HepG2 (cell line): ENCODE measurements around the gene COASY. TPM values are rescaled to one million over a fixed set of nuclear protein-coding genes. Genes with fewer than 3 reads are reported as not detected.
A peak's percentile ranks its signal among the peaks of the same experiment; 100 is the strongest.

Experiments
- CSRNP1 ChIP-seq: sonication (generic); formaldehyde crosslinking; IDR thresholded peaks from 2 replicates; pipeline ENCODE4 v1.8.1; 2023; ENCODE audit warnings: mild to moderate bottlenecking, missing genetic modification reagents
- DMTF1 ChIP-seq: sonication (generic); formaldehyde crosslinking; IDR thresholded peaks from 2 replicates; pipeline ENCODE4 v1.4.0; 2020; ENCODE audit warnings: mild to moderate bottlenecking, missing genetic modification reagents
- GMEB1 ChIP-seq: sonication (generic); formaldehyde crosslinking; IDR thresholded peaks from 2 replicates; pipeline ENCODE4 v1.5.1; 2020; ENCODE audit warnings: missing genetic modification reagents, mild to moderate bottlenecking, borderline replicate concordance
- GPBP1L1 ChIP-seq: sonication (generic); formaldehyde crosslinking; IDR thresholded peaks from 2 replicates; pipeline ENCODE4 v1.5.0; 2020; ENCODE audit warnings: mild to moderate bottlenecking, missing genetic modification reagents
- KLF12 ChIP-seq: sonication (generic); formaldehyde crosslinking; IDR thresholded peaks from 2 replicates; pipeline ENCODE4 v1.4.0; 2020; ENCODE audit warnings: missing genetic modification reagents, borderline replicate concordance
- KLF6 ChIP-seq: IDR thresholded peaks from 2 replicates; pipeline ENCODE4 v1.8.0; 2016; ENCODE audit warnings: missing biosample characterization, missing genetic modification reagents
- NFKBIZ ChIP-seq: IDR thresholded peaks from 2 replicates; pipeline ENCODE4 v1.6.1; 2018; ENCODE audit warnings: missing genetic modification reagents, missing compliant biosample characterization
- NR1H2 ChIP-seq: sonication (generic); formaldehyde crosslinking; IDR thresholded peaks from 2 replicates; pipeline ENCODE4 v1.8.1; 2022; ENCODE audit warnings: low read depth, missing genetic modification reagents, borderline replicate concordance
- PBX2 ChIP-seq: IDR thresholded peaks from 2 replicates; pipeline ENCODE4 v1.6.1; 2016; ENCODE audit warnings: control low read depth
- PRDM15 ChIP-seq: sonication (generic); formaldehyde crosslinking; IDR thresholded peaks from 2 replicates; pipeline ENCODE4 v1.4.0; 2020; ENCODE audit warnings: missing genetic modification reagents
- RBFOX2 ChIP-seq: fragments of 200-400 bp; formaldehyde crosslinking; IDR thresholded peaks from 2 replicates; pipeline ENCODE4 v1.6.1; 2017; ENCODE audit warnings: low read depth, mild to moderate bottlenecking, low read length
- REXO4 ChIP-seq: sonication (generic); formaldehyde crosslinking; IDR thresholded peaks from 2 replicates; pipeline ENCODE4 v1.8.0; 2022; ENCODE audit warnings: missing genetic modification reagents, mild to moderate bottlenecking, borderline replicate concordance
- ZNF124 ChIP-seq: sonication (generic); formaldehyde crosslinking; IDR thresholded peaks from 2 replicates; pipeline ENCODE4 v1.4.0; 2020; ENCODE audit warnings: missing genetic modification reagents
- ZNF260 ChIP-seq: sonication (generic); formaldehyde crosslinking; IDR thresholded peaks from 2 replicates; pipeline ENCODE4 v1.4.0; 2020; ENCODE audit warnings: missing genetic modification reagents, low read depth, mild to moderate bottlenecking, borderline replicate concordance
- ZNF562 ChIP-seq: sonication (generic); formaldehyde crosslinking; IDR thresholded peaks from 2 replicates; pipeline ENCODE4 v1.8.0; 2022; ENCODE audit warnings: missing genetic modification reagents, borderline replicate concordance
- ZNF773 ChIP-seq: sonication (generic); formaldehyde crosslinking; IDR thresholded peaks from 2 replicates; pipeline ENCODE4 v1.4.0; 2020; ENCODE audit warnings: missing genetic modification reagents, borderline replicate concordance
- ZNF776 ChIP-seq: sonication (generic); formaldehyde crosslinking; IDR thresholded peaks from 2 replicates; pipeline ENCODE4 v1.4.0; 2020; ENCODE audit warnings: mild to moderate bottlenecking, missing genetic modification reagents
- polyA plus RNA-seq, 8 experiments: library from polyadenylated mRNA; depleted of rRNA in 3 of 8; stranded (reverse) in 7 of 8; unstranded in 1 of 8; fragments of >200 nt; fragmentation: Illumina TruSeq in 4 of 8; extraction: Trizol in 4 of 8; gene quantifications; 2 replicates each; pipeline versions ENCODE4 v1.2.1 to v1.2.3, GENCODE V29; 2011 to 2016; ENCODE audit warnings: low read depth in 4 of 8, missing spikeins in 1 of 8, mixed read lengths in 1 of 8; ENCODE audit not compliant: insufficient read depth in 1 of 8
- total RNA-seq, 5 experiments: library from RNA; depleted of rRNA; stranded (reverse); fragments of >200 nt; fragmentation: Illumina TruSeq; extraction: Trizol; gene quantifications; 2 replicates each; pipeline ENCODE4 v1.2.3, GENCODE V29; 2016; ENCODE audit warnings: low read depth in 1 of 5

The COASY gene
- total and polyA plus RNA-seq, 2 of the 13 experiments (the other 11 are each of a cell fraction or from before 2014, with no cell fraction given): 90.7 to 125 TPM

- TF ChIP-seq NR1H2: 0 out of 2 replicates have a peak, but pooled peaks have one; percentile 69
- peak; percentile 56; the same call in 1 of the 2 replicates for TF ChIP-seq GMEB1 (CRISPR knock-in tag)
- no peak; the same call in 1 of the 2 replicates for TF ChIP-seq KLF6 (CRISPR knock-in tag)
- TF ChIP-seq ZNF773 (CRISPR knock-in tag): no peak
- 0 out of 2 replicates have a peak, but pooled peaks have one; percentile 44 for TF ChIP-seq ZNF124 (CRISPR knock-in tag)
- no peak for TF ChIP-seq ZNF776 (CRISPR knock-in tag)
- no peak for TF ChIP-seq REXO4
- no peak for TF ChIP-seq PBX2
- no peak for TF ChIP-seq PRDM15 (CRISPR knock-in tag)
- TF ChIP-seq CSRNP1 (CRISPR knock-in tag): peak; percentile 50; the same call in 1 of the 2 replicates
- TF ChIP-seq RBFOX2: no peak
- no peak for TF ChIP-seq DMTF1 (CRISPR knock-in tag)
- peak; percentile 79; the same call in 1 of the 2 replicates for TF ChIP-seq NFKBIZ
- no peak for TF ChIP-seq ZNF562 (CRISPR knock-in tag)
- no peak for TF ChIP-seq ZNF260 (CRISPR knock-in tag)
- TF ChIP-seq GPBP1L1: no peak
- TF ChIP-seq KLF12 (CRISPR knock-in tag): no peak
Observed at GRCh38 chr17:42530952-42531454, 30.9 kb upstream of the COASY start (continued).
